ENCODE results near the gene NUTM2G. TPM values are rescaled to one million over a fixed set of nuclear protein-coding genes. Genes with fewer than 3 reads are reported as not detected.

Gene NUTM2G
- total RNA-seq, 1 donor from 2014 or later = not detected

Other genes starting within 250 kb of the NUTM2G start
- gene ZNF510, start 150.8 kb upstream of the NUTM2G start, total RNA-seq = 10.6 TPM
- gene ZNF782, start 74.3 kb upstream of the NUTM2G start, total RNA-seq = 16.9 TPM
- 1.5 TPM for gene CTSV, start 110.3 kb downstream of the NUTM2G start, total RNA-seq

Measured in vagina (tissue), 1 donor.